Measurements from ENCODE around the gene TLR10. TPM values are rescaled to one million over a fixed set of nuclear protein-coding genes. Genes with fewer than 3 reads are reported as not detected.

Gene TLR10
- total and polyA plus RNA-seq, 2 experiments from 2014 or later: 0.14 TPM; not detected in 1

- peak overlapping the region; percentile 94; the same call in 1 of the 2 replicates for H2AFZ ChIP-seq
These were observed 29.6 kb downstream of the TLR10 start for GRCh38 chr4:38752941-38753806.

More at GRCh38 chr4:38752941-38753806, 29.6 kb downstream of the TLR10 start:
- Histone ChIP-seq H3K4me1 (ENCODE audit: insufficient read depth) (peaks cover 14% of the 10 kb centered on the region), H3K9me2 (ENCODE audit: insufficient read depth) (no peaks in the 10 kb centered on the region), H3K27me3 (ENCODE audit: insufficient read depth) (no peaks in the 10 kb centered on the region), H4K20me1 (replicated peaks; ENCODE audit: insufficient read depth) (no peaks in the 10 kb centered on the region), H3K4me2 (peak overlapping the region; percentile 58), H3K4me3 (peak overlapping the region; percentile 36; the same call in 1 of the 2 replicates), H3K27ac (ENCODE audit: low read depth) (peak overlapping the region; percentile 70; the same call in 1 of the 2 replicates), H3F3A (replicated peaks; ENCODE audit: low read depth) (peaks cover 3% of the 10 kb centered on the region; the same call in 1 of the 2 replicates), H3K36me3 (ENCODE audit: insufficient read depth) (no peaks in the 10 kb centered on the region), H3K79me2 (replicated peaks; ENCODE audit: insufficient read depth) (no peaks in the 10 kb centered on the region)
- peaks cover 6% of the 10 kb centered on the region for H3K9me3 Mint-ChIP-seq
- H3K27ac Mint-ChIP-seq: no peak overlapping the region
- no peak overlapping the region for H3K4me3 Mint-ChIP-seq
- DNase-seq (ENCODE audit: low spot score) (peak; percentile 97), ATAC-seq (peak; percentile 100)
- H3K4me1 Mint-ChIP-seq: peaks cover 7% of the 10 kb centered on the region
- H3K27me3 Mint-ChIP-seq (ENCODE audit: insufficient read depth, low read depth, poor library complexity): no peaks in the 10 kb centered on the region
- 0 out of 2 replicates have a peak, but pooled peaks have one; percentile 22 for TF ChIP-seq ZNF462 (CRISPR knock-in tag; IDR thresholded peaks at IDR 0.05)
- no peak for TF ChIP-seq STAT1 (IDR thresholded peaks at IDR 0.05; ENCODE audit: unreplicated experiment)
- no peak for TF ChIP-seq CREB1 (CRISPR knock-in tag; IDR thresholded peaks at IDR 0.05; ENCODE audit: low read depth)
- no peak for TF ChIP-seq CTCF (conservative IDR thresholded peaks at IDR 0.05; ENCODE audit: low read depth in 2 of 2)
- 0 out of 2 replicates have a peak, but pooled peaks have one; percentile 21 for TF ChIP-seq ETS1 (IDR thresholded peaks at IDR 0.05)
- no peak for TF ChIP-seq NANOG (IDR thresholded peaks at IDR 0.05; ENCODE audit: borderline replicate concordance)
- no peak for TF ChIP-seq POLR2AphosphoS5 (IDR thresholded peaks at IDR 0.05; ENCODE audit: low read depth)
- no peak for TF ChIP-seq ZNF331 (CRISPR knock-in tag; IDR thresholded peaks at IDR 0.05; ENCODE audit: low read depth)
- TF ChIP-seq JUNB (IDR thresholded peaks at IDR 0.05; ENCODE audit: unreplicated experiment): no peak
- peaks cover 4% of the 10 kb centered on the region for H3K36me3 Mint-ChIP-seq (ENCODE audit: low read depth)
